GM11168 (cell line): ENCODE results near the gene CECR2.

Experiments
- in situ Hi-C: fragments of 300-500 bp; cut with MboI; formaldehyde crosslinking; loops from one replicate; pipeline ENCODE4 v1.12.0; 2022; ENCODE audit warnings: low sequenced_read_pairs; ENCODE audit not compliant: unreplicated experiment

Gene CECR2

DNA sequence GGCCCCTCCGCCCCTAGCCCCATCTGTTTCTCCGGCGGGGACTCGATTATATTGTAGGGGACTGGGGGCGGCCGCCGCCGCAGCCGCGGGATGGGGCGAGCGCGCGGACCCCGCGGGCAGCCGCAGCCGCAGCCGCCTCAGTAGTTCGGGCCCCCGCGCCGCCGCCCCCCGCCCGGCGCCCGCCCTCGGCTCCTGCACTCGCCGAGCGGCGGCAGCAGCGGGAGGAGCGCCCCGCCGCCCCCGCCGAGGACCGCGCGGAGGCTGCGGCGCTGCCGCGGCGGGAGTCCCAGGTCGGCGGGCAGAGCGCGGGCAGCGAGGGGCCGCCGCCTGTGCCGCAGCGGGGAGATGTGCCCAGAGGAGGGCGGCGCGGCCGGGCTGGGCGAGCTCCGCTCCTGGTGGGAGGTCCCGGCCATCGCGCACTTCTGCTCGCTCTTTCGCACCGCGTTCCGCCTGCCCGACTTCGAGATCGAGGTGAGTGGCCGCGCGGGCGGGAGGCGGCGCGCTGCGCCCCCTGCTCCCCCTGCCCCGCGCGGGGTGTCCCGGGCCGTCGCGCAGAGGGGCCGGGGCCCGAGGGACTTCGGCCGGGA lies at the start of gene CECR2:
TSS of gene CECR2 (plus strand) at position 22 of the 587 bp plus-strand sequence. CDS start at position 346, 324 bp downstream.
- in situ Hi-C loops: no loop called here

DNA sequence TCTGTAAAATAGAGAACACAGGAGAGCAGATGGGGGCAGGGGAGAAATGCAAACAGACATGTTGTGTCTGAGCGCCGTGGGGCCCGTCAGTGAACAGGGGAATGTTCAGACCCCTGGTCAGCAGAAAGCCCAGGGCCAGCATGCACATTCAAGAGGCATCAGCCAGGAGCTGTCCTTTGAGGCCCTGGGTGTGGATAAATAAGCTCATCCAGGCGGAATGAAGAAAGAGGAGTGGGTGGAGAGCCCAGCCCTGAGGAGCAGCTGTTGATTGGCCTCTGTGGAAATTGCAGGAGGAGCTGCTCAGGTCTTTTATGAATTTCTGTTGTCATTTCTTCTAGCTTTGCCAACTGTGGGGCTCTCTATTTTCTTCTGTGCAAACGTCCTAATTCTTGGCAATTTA lies 49.7 kb upstream of the CECR2 start:
- in situ Hi-C loops: no loop called here

DNA sequence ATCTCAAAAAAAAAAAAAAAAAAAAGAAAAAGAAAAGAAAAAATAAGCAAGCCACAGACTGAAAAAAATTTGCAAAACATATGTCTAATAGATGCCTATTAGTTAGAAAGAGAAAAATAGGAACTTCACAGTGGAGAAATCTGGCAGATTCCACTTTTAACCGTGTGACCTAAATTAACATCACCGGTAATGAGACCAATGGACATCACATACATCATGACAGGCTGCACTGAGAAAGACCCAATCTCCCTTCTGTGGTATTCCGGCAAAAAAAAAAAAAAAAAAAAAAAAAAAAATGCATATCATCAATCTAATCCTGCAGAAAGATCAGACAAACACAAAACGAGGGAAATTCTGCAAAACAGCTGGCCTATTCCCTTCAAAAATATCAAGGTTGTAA lies 46.7 kb upstream of the CECR2 start:
- in situ Hi-C loops: no loop called here

DNA sequence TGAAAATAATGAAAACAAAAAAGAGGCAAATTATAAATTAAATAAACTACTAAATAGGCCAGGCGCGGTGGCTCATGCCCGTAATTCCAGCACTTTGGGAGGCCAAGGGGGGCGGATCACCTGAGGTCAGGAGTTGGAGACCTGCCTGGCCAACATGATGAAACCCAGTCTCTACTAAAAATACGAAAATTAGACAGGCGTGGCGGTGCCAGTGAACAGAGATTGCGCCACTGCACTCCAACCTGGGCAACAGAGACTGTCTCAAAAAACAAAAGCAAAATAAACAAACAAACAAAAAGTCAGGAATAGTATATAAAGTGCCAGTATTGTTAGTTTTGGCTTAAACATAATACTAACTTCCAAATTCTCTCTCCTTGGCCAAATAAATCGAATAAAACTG lies 37.6 kb upstream of the CECR2 start:
- in situ Hi-C loops: no loop called here

DNA sequence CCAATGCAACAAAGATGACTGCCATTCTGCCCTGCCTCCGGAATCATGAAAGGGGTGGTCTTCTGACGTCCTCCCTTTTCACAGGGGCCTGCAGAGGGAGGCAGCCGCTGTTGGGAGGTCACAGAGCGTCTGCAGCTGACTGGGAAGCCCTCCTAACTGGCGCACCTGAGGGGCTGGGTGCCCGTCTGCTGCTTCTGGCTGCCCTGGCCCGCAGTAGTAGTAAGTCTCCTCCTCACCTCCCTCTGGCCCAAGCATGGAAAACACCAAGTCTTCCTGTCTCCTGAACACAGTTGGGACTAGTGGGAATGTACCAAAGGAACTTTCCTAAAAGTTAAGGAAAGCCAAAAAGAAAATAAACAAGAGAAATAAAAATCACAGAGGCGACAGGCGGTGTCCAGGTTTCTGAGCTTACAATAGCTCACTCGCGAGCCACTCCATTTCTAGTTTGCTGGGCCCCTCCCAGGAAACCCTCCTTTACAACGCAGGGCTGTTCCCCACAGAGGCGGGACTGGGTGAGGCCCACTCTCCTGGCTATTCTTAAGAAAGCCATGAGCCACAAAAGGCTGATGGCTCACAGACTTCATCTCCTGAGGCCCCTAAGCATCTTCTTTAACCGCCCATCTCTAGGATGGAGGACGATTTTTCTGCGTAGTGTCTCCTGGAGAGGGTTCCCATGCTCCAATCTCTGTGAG lies 37.0 kb upstream of the CECR2 start:
- in situ Hi-C loops: no loop called here

DNA sequence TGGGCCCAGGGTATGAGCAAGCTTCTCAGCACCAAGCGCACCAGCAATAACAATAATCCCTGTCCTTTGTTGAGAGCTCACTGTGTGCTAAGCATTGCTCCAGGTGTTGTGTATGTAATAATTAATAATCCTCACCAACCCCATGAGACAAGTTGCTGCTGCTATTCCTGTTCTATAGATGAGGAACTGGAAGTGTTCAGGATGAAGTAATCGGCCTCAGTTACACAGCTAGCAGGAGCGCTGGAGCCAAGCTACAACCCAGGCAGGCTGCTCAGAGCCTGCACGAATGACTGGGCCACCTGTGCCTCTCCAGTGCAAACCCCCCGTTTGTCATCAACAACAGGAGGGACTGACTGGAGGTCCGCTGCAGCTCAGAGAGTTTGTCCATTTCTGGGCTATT lies 35.2 kb upstream of the CECR2 start:
- in situ Hi-C loops: no loop called here

DNA sequence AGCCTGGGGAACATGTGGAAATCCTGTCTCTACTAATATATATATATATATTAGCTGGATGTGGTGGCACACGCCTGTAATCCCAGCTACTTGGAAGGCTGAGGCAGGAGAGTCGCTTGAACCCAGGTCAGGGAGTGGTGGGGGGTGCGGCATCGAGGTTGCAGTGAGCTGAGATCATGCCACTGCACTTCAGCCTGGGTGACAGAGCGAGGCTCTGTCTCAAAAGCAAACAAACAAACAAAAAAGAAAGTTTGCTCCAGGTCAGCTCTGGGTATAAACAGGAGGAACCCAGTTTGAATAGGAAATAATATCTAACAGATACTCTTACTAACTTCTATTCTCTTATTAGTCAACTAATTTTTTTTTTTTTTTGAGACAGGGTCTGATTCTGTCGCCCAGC lies 34.3 kb upstream of the CECR2 start:
- in situ Hi-C loops: no loop called here

DNA sequence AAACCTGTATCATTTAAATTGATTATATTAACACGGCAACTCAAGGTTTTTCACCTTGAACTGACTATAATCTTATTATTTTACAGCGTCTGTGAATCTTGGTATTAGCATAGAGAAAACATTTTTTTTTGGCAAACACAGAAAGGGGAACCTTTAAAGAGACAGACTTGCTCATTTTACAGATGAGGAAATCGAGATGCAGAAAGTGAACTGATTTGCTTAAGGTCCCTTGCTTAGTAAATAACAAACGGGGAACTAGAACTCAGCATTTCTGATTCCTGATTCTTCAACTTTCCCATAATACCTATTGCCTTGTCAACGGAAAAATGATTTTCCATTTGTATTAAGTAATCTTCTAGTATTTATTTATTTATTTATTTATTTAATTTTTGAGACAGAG lies 33.2 kb upstream of the CECR2 start:
- in situ Hi-C loops: no loop called here

DNA sequence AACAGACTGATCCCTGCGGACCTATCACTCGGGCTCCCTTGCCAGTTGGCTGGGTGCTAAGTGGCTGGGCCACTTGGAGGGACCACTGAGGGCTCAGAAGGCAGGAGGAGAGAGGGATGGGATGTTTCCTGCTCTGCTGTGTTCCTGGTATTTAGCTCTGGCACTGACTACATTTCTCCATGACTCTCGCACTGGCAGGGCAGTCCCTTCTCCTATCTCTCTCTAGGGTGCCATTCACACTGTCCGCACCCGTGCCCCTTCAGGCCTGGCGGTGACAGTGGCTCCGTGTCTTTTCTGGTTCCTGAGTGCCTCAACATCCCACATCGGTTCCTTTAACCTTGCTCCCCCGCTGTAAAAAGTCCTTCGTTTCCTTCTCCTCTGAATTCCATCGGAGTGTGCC lies 31.6 kb upstream of the CECR2 start:
- in situ Hi-C loops: no loop called here

DNA sequence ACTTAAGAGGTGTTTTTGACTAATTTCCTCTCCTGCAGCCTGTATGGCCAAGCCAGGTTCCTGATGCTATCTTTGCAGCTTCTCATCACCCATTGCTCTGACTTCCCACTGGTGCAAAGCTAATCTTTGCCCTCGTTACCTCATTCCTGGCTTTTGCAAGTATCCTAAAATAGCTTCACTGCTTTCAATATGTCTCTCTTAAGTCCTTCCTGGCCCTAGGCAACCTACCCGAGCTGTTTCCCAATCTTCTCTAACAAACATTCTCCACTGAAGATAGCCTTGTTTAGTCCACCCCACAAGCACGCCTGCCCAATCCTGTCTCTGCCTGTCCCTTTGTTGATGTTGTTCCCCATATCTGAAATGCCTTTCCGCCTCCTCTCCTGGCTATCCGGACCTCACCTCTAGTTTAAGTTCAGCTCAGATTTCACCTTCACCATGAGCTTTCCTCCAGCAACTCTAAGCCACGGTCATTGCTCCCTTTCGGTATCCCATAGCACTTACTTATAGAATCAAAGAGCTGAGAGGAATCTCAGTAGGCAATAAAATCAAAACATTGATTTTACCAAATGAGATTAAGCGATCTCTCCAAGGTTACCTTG lies 30.1 kb upstream of the CECR2 start:
- in situ Hi-C loops: no loop called here

DNA sequence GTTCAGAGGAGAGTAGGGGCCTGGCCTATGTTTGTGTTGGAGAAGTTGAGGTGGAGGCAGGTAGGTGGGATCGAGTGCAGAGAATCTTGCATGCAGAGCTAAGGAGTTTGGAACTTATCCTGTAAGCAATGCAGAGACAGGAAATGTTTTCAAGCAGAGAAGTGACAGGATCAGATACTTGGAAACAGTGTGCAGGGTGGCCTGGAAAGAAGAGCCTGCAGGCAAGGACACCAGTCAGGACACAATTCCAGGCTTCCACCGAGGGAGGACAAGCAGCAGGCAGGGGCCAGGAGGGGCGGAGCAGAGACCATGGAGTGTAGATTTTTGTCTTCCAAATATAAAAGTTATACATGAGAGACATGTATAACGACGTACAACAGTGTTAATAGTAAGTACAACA lies 26.9 kb upstream of the CECR2 start:
- in situ Hi-C loops: no loop called here

DNA sequence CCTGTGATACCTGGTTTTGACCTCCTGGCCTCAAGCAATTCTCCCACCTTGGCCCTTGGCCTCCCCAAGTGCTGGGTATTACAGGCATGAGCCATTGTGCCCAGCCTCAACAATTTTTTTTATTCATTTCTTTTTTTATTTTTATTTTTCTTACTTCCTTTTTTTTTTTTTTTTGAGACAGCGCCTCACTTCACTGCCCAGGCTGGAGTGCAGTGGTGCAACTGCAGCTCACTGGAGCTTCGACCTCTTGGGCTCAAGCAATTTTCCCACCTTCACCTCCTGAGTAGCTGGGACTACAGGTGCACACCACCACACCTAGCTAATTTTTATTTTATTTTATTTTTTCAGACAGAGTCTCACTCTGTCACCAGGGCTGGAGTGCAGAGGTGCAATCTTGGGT lies 25.5 kb upstream of the CECR2 start:
- in situ Hi-C loops: no loop called here

DNA sequence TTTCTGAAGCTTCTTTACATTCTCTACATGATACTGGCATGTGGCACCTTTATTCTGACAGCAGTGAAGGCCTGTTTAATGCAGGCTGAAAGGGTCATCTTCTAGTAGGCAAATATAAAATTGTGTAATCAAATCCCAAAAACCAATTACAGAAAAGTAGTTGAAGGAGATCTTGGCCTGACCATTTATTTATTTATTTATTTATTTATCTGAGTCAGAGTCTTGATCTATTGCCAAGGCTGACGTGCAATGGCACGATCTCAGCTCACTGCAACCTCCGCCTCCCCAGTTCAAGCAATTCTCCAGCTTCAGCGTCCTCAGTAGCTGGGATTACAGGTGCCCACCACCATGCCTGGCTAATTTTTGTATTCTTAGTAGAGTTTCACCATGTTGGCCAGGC lies 22.7 kb upstream of the CECR2 start:
- in situ Hi-C loops: no loop called here

DNA sequence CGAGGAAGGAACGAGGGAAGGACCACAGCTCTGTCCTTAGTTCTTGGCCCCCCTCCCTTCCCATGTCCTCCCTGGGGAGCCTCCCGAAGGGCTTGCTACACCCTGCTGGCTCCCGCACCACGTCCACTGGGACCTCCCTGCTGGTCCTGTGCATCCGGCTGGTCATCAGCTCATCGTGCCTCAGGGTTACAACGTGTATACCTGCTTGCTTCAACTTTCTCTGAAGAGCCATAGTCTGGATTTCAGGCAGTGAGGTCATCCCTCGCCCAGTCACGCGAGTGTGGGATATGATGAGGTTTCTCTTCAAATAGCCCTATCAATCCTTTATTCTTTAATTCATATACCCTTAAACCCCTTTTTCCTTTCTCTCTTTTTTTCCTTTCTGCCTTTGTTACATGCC lies 21.5 kb upstream of the CECR2 start:
- in situ Hi-C loops: no loop called here

DNA sequence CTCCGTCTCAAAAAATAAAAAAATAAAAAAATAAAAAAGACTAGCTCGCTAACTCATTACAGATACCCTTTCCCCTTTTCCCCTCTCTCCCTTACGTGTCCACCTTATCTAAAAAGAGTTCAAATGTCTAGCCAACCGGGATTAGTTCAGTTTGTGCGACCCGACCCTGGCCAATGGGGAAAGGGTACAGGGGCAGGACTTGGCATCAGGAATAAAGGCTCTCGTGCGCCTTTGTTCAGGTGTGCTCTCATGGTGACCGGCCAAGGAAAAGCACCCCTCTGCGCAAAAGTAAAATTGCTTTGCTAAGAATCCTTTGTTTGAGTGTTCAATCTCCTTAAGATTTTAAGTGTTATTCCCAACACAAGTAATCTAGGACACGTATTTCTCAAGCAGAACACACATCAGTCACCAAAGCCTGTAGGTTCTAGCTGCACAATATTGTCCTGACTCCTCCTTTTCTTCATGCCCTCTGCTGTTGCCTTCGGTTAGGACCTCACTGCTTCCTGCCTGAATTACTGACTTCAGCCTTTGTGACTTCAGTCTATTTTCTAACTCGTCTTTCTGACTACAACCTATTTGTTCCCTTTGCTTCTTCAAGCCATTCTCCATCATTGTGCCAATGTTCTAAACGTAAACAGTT lies 20.7 kb upstream of the CECR2 start:
- in situ Hi-C loops: no loop called here

DNA sequence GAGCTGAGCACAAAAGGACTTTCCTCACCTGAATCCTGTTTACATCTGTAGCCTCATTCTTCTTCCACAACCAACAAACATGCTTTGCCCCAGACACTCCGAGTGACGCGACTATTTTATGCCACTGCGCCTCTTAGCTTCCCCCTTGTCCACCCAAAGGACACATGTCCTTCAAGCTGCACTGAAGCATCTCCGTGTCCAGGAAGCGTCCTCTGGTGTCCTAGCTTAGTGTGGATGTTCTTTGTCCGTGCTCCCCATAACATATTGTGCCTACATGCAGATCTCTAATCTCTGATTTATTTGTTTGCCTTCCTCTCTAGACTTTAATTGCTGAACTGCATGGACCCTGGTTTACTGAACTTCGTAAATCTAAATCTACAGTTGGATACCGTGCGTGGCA lies 20.1 kb upstream of the CECR2 start:
- in situ Hi-C loops: no loop called here

DNA sequence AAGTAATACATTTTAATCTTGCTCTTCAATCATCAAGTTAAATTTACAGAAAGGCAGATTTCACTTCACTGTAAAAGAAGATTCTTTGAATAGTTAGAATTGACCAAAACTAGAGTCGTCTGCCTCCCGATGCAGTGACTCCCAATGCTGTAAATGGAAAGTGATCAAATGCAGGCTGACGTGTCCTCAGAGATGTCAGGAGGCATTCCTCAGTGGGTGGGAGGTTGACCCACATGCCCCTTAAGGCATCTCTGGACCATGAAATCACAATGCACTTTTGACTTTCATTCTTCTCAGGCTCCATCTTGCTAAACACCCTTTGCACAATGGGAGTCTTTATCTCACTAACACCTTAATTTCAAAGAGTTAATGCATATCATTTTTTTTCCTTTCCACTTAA lies 19.0 kb upstream of the CECR2 start:
- in situ Hi-C loops: no loop called here

DNA sequence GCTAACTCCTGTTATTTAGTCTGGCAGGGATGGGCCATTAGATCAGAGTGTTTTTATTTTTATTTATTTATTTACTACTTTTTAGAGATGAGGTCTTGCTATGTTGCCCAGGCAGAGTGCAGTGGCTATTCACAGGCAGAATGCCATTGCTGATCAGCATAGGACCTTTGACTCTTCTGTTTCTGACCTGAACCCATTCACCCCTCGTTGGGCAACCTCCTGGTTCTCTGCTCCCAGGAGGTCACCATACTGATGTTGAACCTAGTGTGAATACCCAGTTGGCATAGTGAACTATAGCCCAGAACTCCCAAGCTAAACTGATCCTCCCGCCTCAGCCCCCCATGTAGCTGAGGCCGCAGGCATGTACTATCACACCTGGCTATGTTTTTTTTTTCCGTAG lies 16.5 kb upstream of the CECR2 start:
- in situ Hi-C loops: no loop called here

DNA sequence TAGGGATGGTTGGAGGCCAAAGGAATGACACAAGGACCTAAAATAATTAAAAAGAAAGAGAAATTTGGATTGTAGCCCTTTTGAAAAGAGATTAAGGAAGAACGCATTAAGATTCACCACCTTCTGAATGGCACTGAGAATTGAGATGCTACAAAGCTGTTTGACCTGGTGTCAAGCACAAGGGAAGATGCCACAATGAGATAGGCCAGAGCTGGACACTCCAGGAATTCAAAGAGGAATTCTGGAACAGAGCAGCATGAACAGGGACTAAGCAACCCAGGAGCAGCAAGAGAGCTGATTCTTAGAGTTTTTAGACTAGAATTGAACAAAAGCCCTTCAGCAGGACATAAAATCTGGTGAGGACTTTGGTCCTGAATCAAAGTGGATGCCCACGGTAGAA lies 11.6 kb upstream of the CECR2 start:
- in situ Hi-C loops: no loop called here

DNA sequence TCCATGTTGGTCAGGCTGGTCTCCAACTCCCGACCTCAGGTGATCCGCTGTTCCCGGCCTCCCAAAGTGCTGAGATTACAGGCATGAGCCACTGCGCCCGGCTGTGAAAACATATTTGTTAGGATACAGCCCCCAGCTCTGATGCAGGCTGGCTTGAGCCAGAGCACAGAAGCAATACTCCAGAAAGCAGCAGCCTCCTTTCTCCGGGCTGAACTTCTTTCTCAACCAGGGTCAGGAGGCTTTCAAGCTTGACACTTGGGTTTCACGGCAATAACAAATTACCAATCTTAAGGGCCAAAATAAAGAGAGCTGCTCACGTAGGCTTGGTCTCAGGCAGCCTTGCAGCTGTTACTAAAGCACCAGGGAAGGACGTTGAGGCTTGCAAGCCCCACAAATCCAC lies 10.8 kb upstream of the CECR2 start:
- in situ Hi-C loops: no loop called here

DNA sequence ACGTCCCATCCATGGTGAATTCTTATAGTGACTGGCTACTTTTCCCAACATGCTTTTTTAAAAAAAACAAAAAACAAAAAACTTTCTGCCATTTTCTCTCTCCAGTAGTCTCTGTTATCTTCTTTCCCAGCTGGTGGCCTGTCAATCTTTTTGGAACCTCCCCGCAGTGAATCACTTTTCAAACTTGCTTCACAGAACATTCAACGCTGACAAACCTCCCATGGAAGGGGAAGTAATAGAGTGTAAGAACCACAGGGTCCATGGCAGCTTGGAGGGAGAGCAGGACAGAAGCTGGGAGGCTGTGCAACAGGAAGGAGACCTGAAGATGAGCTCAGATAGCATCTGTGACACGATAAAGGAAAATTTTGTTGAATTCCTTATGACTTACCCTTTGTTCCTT lies 9.8 kb upstream of the CECR2 start:
- in situ Hi-C loops: no loop called here

DNA sequence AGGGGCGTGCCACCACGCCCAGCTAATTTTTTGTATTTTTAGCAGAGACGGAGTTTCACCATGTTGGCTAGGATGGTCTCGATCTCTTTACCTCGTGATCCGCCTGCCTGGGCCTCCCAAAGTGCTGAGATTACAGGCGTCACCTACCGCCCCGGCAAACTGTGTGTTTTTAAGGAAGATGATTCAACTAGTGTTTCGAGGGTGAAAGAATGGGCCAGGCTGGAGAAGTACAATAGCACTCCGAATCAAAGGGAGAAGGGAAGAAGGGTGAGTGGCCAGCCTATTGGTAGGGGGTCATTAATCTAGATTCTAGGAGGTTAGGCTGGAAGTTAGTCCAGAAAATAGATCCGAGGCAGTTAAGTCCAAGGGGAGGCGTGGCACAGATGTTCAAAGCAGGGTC lies 2.9 kb upstream of the CECR2 start:
- in situ Hi-C loops: no loop called here
